Parathyroid adenoma (tissue), 2 donors: Measurements from ENCODE around the gene DGKB.
A peak's percentile ranks its signal among the peaks of the same experiment; 100 is the strongest.

ENCODE experiments used
- H2AFZ ChIP-seq: fragments of 300-600 bp; sonication (generic); one replicate; pipeline ENCODE4 v1.7.0; 2017; ENCODE audit warnings: antibody characterized with exemption, mild to moderate bottlenecking
- H3K27ac ChIP-seq: fragments of 300-600 bp; sonication (generic); one replicate; pipeline ENCODE4 v1.7.0; 2017
- H3K27me3 ChIP-seq: fragments of 300-600 bp; sonication (generic); one replicate; pipeline ENCODE4 v1.7.0; 2017; ENCODE audit warnings: low read length; ENCODE audit not compliant: control insufficient read depth, insufficient read depth
- H3K36me3 ChIP-seq: fragments of 300-600 bp; sonication (generic); one replicate; pipeline ENCODE4 v1.7.0; 2017; ENCODE audit warnings: low read length; ENCODE audit not compliant: control insufficient read depth, insufficient read depth
- H3K4me1 ChIP-seq: fragments of 300-600 bp; sonication (generic); one replicate; pipeline ENCODE4 v1.7.0; 2017; ENCODE audit warnings: control low read depth
- H3K4me2 ChIP-seq: fragments of 300-600 bp; sonication (generic); one replicate; pipeline ENCODE4 v1.7.0; 2017; ENCODE audit warnings: low read length
- H3K4me3 ChIP-seq: fragments of 300-600 bp; sonication (generic); one replicate; pipeline ENCODE4 v1.7.0; 2017; ENCODE audit warnings: low read depth, low read length
- H3K79me2 ChIP-seq: fragments of 300-600 bp; sonication (generic); one replicate; pipeline ENCODE4 v1.7.0; 2017; ENCODE audit warnings: control low read depth
- H3K9ac ChIP-seq: fragments of 300-600 bp; sonication (generic); one replicate; pipeline ENCODE4 v1.7.0; 2017; ENCODE audit warnings: mild to moderate bottlenecking
- H3K9me3 ChIP-seq: fragments of 300-600 bp; sonication (generic); one replicate; pipeline ENCODE4 v1.7.0; 2017; ENCODE audit warnings: low read length; ENCODE audit not compliant: control insufficient read depth
- TF ChIP-seq, protein P1 (sequence below): fragments of 300-600 bp; sonication (generic); IDR thresholded peaks from one replicate; pipeline ENCODE4 v1.7.0; 2017; ENCODE audit warnings: antibody characterized with exemption, mild to moderate bottlenecking
- donor health status: primary hyperparathyroidism.

The DGKB gene

DNA sequence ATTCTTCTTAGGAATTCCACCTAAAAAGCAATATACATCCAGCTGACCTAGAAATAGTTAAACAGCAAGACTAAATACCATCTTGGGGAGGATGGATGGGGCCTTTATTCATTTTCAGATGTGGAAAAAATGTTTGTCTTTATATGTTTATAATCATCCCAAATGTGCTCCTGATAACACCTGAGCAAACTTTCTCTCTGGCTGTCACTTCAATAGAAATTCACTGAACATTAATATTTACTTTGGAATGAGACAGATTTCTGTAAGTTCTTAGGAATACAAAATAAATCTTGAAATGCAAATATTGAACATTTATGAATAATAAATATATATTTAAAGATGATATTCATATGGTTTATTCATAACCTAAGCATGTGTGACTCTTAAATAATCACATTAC lies 185.4 kb downstream of the DGKB start:
- TF ChIP-seq, protein P1, sequence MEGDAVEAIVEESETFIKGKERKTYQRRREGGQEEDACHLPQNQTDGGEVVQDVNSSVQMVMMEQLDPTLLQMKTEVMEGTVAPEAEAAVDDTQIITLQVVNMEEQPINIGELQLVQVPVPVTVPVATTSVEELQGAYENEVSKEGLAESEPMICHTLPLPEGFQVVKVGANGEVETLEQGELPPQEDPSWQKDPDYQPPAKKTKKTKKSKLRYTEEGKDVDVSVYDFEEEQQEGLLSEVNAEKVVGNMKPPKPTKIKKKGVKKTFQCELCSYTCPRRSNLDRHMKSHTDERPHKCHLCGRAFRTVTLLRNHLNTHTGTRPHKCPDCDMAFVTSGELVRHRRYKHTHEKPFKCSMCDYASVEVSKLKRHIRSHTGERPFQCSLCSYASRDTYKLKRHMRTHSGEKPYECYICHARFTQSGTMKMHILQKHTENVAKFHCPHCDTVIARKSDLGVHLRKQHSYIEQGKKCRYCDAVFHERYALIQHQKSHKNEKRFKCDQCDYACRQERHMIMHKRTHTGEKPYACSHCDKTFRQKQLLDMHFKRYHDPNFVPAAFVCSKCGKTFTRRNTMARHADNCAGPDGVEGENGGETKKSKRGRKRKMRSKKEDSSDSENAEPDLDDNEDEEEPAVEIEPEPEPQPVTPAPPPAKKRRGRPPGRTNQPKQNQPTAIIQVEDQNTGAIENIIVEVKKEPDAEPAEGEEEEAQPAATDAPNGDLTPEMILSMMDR, result no peak
- Histone ChIP-seq H3K4me1 (no peaks in the 10 kb centered on the region), H2AFZ (no peak overlapping the region), H3K36me3 (no peaks in the 10 kb centered on the region), H3K4me3 (no peak overlapping the region), H3K4me2 (no peak overlapping the region), H3K9me3 (no peaks in the 10 kb centered on the region), H3K79me2 (no peaks in the 10 kb centered on the region), H3K27me3 (no peaks in the 10 kb centered on the region), H3K27ac (no peak overlapping the region), H3K9ac (no peak overlapping the region)

DNA sequence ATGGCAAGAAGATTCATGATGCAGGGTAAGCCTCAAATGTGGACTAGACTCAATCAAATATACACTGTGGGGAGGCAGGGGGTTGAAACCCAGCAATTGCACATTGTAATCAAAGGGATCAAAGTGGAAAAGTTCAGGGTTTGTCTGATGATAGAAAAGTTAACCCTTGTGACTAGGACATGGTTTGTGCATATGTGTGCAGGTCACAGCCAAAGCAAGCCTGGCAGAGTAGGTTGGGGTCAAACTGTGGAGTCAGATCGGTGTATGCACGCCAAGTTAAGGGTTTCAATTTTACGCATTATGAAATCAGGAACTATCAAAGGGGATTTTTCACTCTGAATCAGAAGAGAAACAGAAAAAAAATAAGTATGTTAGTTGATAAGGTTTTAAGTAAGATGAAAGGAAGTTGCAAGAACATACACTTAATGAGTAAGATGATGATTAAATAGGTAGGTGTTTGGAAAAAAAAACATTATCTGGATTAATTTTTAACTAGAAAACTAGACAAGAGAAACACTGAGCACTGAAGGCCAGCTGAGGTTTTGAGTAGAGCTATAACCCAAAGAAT lies 188.3 kb downstream of the DGKB start:
- Histone ChIP-seq H2AFZ (no peak overlapping the region), H3K27me3 (no peaks in the 10 kb centered on the region), H3K9ac (no peak overlapping the region), H3K4me1 (no peaks in the 10 kb centered on the region), H3K27ac (no peak overlapping the region), H3K79me2 (no peaks in the 10 kb centered on the region), H3K4me2 (no peak overlapping the region), H3K4me3 (no peak overlapping the region), H3K9me3 (no peaks in the 10 kb centered on the region), H3K36me3 (no peaks in the 10 kb centered on the region)
- TF ChIP-seq, protein P1, result no peak

DNA sequence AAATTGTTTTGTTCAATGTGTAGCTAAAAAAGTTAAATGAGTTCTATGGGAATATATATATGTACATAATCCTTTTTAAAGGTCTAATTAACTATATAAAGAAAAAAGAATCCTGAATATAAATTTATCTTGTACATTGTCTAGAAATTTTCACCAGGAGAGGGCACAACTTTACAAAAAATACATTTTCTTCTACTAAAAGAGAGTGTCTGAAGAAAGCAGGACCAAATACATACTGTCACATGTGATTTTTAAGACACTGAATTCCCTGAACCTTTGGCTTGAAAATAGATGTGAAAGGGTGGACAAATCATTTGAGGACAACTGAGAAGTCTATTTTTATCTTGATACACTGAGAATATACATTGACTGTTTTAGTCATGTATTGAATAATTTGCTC lies 204.3 kb downstream of the DGKB start:
- Histone ChIP-seq H3K27me3 (no peaks in the 10 kb centered on the region), H3K4me1 (no peaks in the 10 kb centered on the region), H3K9ac (no peak overlapping the region), H2AFZ (no peak overlapping the region), H3K27ac (no peak overlapping the region), H3K9me3 (no peaks in the 10 kb centered on the region), H3K79me2 (no peaks in the 10 kb centered on the region), H3K4me2 (no peak overlapping the region), H3K4me3 (no peak overlapping the region), H3K36me3 (no peaks in the 10 kb centered on the region)
- TF ChIP-seq, protein P1, result no peak

GRCh38 chr7:14697684-14698083 lies 204.9 kb downstream of the DGKB start:
- TF ChIP-seq, protein P1, result no peak
- Histone ChIP-seq H2AFZ (no peak overlapping the region), H3K4me1 (no peaks in the 10 kb centered on the region), H3K27ac (no peak overlapping the region), H3K4me3 (no peak overlapping the region), H3K9ac (no peak overlapping the region), H3K36me3 (no peaks in the 10 kb centered on the region), H3K27me3 (no peaks in the 10 kb centered on the region), H3K4me2 (no peak overlapping the region), H3K9me3 (no peaks in the 10 kb centered on the region), H3K79me2 (no peaks in the 10 kb centered on the region)

- H3K36me3 ChIP-seq, result no peaks in the 10 kb centered on the region
- no peaks in the 10 kb centered on the region for H3K4me1 ChIP-seq
- H3K9me3 ChIP-seq, result no peaks in the 10 kb centered on the region
- H3K9ac ChIP-seq, result no peak overlapping the region
- H3K27me3 ChIP-seq, result no peaks in the 10 kb centered on the region
- no peak overlapping the region for H3K4me2 ChIP-seq
- H3K27ac ChIP-seq, result no peak overlapping the region
- TF ChIP-seq, protein P1, result peak; percentile 61
- no peak overlapping the region for H2AFZ ChIP-seq
- H3K4me3 ChIP-seq, result no peak overlapping the region
- H3K79me2 ChIP-seq, result no peaks in the 10 kb centered on the region
Observed at GRCh38 chr7:14691597-14692203, 210.9 kb downstream of the DGKB start.
